CD4-positive, alpha-beta T cell treated with Interleukin-15 for 1 hour (primary cell): Measurements from ENCODE around the gene TBC1D21.

Experiments
- DNase-seq: peaks from one replicate; pipeline ENCODE4 v3.0.0-alpha.2; 2020

Gene TBC1D21

DNA sequence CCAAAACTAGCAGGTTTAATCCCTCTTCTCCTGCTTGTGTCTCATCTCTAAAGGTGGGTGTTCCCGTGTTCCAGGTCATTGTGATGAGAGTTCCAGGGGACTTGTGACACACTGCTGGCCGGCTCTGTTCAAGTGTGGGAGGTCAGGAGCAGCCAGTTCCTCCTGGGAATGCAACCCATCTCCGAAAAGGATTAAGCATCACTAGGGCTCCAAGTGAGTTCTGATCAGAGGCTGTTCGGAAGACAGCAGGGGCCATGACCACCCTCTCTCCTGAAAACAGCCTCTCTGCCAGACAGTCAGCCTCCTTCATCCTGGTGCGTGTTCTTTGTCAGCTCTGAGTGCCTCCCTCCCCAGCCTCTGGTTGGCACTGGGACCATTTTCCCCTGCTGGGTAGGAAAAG is at the start of gene TBC1D21:
Gene TBC1D21, plus strand, starts transcription at position 109 of the 400 bp plus-strand sequence. Its CDS starts 146 bp downstream, at position 255.
- DNase-seq = no peak

- DNase-seq = no peak
Observed at GRCh38 chr15:73826711-73827251, 46.6 kb upstream of the TBC1D21 start.

DNA sequence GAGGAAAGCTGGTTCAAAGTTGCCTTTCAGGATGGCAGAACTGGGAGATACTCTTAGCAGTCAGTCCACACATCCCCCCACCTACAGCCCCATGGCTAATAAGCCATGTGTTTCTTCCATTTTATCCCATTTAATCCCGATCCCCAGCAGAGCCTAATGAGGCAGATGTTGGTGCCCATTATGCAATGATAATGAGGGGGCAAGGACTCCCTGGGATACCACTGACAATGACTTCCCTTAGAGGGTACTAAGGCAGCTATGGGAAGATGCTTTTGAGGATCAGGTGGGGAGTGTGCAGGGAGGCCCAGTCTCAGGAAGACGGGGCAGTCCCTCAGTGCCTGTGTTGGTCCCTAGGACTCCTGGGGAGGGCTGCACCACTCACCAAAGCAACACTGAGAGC is 43.8 kb upstream of the TBC1D21 start:
- no peak for DNase-seq

- no peak for DNase-seq
Observed at GRCh38 chr15:73832657-73833056, 40.7 kb upstream of the TBC1D21 start.

DNA sequence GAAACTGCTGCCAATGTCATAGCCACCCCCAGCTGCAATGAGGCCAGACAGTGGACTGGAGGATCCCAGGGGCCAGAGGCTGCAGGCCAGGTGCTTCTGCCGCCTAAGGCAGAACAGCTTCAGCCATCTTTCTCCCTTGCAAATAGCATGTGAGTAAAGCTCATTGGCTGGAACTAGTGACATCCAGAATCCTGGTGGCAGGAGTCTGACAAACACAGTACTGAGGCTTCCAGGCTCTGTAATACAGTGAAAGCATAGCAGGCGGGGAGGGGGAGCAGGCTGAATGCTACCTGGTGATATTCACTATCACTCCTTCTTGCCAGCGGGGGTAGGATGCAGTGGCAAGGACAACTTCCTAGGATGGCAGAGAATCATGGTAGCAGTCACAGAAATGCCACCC is 36.5 kb upstream of the TBC1D21 start:
- no peak for DNase-seq

GRCh38 chr15:73838831-73839426 is 34.4 kb upstream of the TBC1D21 start:
- DNase-seq = no peak

DNA sequence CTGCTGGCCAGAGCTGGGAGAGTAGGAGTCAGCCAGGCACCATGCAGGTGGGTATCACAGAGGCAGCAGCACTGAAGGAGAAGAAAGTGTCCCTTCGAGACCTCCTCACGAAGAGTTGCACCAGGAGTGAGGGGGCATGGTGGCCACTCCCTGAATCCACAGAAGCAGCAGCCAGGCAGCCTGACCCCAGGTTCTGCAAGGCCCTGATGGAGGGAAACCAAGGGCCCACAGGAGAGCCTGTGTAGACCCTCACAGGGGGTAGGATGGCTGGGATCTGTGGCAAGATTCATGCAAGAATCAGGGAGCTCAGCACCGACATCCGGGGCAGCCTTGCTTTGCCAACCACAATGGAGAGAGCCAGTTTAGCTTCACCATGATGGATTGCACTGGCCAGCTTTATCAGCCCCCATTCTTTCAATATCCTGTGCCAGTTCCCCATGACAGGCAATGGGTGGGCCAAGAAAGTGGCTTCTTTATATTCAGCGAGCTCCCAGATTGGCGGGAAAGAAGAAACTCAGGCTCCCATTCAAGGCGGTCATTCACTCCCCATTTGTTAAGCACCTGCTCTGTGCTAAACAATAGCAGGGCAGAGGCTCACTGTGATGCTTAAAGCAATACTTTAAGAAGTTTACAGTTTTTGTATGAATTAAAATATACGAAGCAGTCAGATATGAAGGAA is 33.5 kb upstream of the TBC1D21 start:
- no peak for DNase-seq

DNA sequence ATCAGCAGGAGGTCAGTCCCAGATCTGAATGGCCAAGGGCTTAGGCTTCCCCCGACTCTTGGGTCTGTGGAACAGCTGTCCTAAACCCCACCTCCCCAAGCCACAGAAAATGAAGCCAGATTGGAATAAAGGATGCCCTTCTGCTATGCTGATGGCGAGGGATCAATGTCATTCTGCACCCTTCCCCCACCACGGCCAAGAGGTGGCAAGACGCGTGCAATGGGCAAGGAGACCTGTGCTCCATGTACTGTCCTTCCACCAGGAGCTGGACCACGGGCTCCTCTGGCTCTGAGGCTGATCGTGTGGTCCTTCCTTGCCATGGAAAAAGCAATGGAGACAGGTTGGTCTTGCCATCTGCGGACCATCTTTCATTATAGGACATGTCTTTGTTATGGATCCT is 32.6 kb upstream of the TBC1D21 start:
- DNase-seq = no peak

GRCh38 chr15:73841756-73842725 is 31.3 kb upstream of the TBC1D21 start:
- no peak for DNase-seq

GRCh38 chr15:73843787-73844186 is 29.6 kb upstream of the TBC1D21 start:
- no peak for DNase-seq

- DNase-seq = no peak
Observed at GRCh38 chr15:73844356-73844755, 29.0 kb upstream of the TBC1D21 start.

GRCh38 chr15:73845507-73845906 is 27.9 kb upstream of the TBC1D21 start:
- no peak for DNase-seq

DNA sequence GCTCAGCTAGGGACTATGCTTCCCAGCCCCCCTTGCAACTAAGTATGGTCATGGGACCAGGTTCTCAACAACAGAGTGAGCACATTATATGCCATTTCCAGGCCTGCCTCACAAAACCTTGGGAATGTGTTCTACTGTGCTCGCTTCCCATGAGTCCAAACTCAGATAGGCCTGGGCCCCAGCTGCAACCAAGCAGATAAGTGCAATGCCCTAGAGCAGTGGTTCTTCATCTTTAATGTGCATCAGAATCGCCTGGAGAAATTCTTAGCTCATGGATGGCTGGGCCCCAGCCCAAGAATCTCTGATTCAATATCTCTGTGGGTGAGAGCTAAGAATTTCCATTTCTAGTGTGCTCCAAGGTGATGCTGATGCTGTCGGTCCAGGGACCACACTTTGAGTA is 27.5 kb upstream of the TBC1D21 start:
- no peak for DNase-seq

DNA sequence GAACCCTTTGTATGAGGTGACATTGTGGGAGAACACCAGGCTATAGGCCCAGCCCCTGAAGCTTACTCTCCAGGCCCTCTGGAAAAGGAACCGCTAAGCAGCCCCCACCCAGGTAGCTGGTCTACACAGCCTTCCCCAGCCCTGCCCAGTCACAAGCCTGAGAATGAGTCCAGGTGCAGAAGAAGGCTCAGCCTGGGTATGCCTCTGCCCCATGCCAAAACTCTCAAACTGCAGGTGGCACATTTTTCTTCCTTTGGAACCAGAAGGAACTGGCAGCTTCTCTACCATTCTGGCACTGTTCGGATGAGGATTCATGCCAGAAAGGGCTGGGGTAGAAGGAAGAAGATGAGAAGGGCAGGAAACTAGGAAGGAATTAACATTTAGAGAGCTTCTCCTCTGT is 23.7 kb upstream of the TBC1D21 start:
- DNase-seq = no peak

GRCh38 chr15:73850228-73850627 is 23.1 kb upstream of the TBC1D21 start:
- DNase-seq = no peak

- DNase-seq = no peak
Observed at GRCh38 chr15:73851689-73852088, 21.7 kb upstream of the TBC1D21 start.

DNA sequence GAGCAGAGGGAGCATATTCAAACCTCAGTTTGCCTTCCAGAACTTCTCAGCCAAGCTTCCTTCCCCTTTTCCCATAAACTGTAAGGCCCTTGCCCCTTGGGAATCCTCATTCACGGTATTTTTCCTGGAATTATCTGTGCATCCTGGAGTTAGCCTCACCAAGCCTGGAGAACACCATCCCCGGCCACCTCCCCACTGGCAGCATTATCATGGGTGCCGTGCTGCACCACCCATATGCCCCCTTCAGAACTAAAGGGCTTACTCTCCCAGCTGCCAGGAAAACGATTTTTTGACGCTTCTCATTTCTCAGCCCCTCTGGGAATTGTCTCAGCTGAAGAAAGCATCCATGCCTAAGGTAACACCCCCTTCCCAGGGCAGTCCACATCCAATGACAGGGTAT is 20.9 kb upstream of the TBC1D21 start:
- no peak for DNase-seq

GRCh38 chr15:73854265-73854664 is 19.1 kb upstream of the TBC1D21 start:
- no peak for DNase-seq

- DNase-seq = no peak
Observed at GRCh38 chr15:73856458-73857192, 16.7 kb upstream of the TBC1D21 start.

- no peak for DNase-seq
Observed at GRCh38 chr15:73857193-73857920, 16.0 kb upstream of the TBC1D21 start.

GRCh38 chr15:73858062-73858461 is 15.3 kb upstream of the TBC1D21 start:
- DNase-seq = no peak

DNA sequence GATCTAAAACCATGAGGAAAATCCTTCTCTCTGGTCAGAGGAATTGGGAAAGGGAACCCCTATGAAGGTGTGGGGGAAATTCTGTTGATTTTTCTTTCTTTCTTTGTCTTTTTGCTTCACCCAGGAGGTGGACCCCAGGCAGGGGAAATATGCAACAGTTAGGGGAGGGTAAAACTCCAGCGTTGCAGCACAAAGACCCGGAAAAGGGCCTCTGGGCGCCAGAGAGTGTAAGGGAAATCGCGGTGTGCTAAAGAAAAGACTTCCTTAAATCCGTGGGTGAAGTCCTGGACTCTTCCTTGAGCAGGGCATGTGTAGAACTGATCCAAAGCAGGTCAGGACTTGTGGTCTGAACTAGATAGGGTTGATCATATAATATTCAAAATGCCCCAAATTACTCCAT is 11.1 kb upstream of the TBC1D21 start:
- DNase-seq = no peak
